Activated B cell treated with CpG ODN at 0.5 μM for 24 hours (primary cell): ENCODE measurements around the gene RMI1. TPM values are rescaled to one million over a fixed set of nuclear protein-coding genes. Genes with fewer than 3 reads are reported as not detected.

Source experiments
- ATAC-seq: fragments of 200-7000 bp; cut with Tn5 transposase; one replicate; pipeline ENCODE4 v1.10.0; 2021; ENCODE audit warnings: low read depth, mild to moderate bottlenecking, moderate library complexity
- CTCF ChIA-PET: fragments of 350-600 bp; sonication (Branson Sonifier 250); formaldehyde crosslinking; loops from one replicate; lab custom pipeline; 2021; ENCODE audit warnings: antibody characterized with exemption; lab: Charles Lee
- POLR2A ChIA-PET: fragments of 350-600 bp; sonication (Branson Sonifier 250); formaldehyde crosslinking; loops from one replicate; lab custom pipeline; 2021; ENCODE audit warnings: antibody characterized with exemption; lab: Charles Lee
- DNase-seq: peaks from one replicate; pipeline ENCODE4 v3.0.0; 2022
- H3K27ac Mint-ChIP-seq: one replicate; pipeline ENCODE4 v1.8.0; 2020; ENCODE audit warnings: mixed read lengths
- H3K27me3 Mint-ChIP-seq: one replicate; pipeline ENCODE4 v1.8.0; 2021; ENCODE audit warnings: mixed read lengths
- H3K36me3 Mint-ChIP-seq: one replicate; pipeline ENCODE4 v1.8.0; 2021; ENCODE audit warnings: low read depth, mixed read lengths
- H3K4me1 Mint-ChIP-seq: one replicate; pipeline ENCODE4 v1.8.0; 2021; ENCODE audit warnings: mixed read lengths
- H3K4me3 Mint-ChIP-seq: one replicate; pipeline ENCODE4 v1.8.0; 2020; ENCODE audit warnings: mild to moderate bottlenecking, mixed read lengths
- H3K9me3 Mint-ChIP-seq: one replicate; pipeline ENCODE4 v1.8.0; 2020; ENCODE audit warnings: mixed read lengths
- CTCF ChIP-seq: fragments of 200-600 bp; IDR thresholded peaks from one replicate; pipeline ENCODE4 v1.8.0; 2022; ENCODE audit warnings: antibody characterized with exemption, mild to moderate bottlenecking
- intact Hi-C: fragments of 100-400 bp; cut with micrococcal nuclease; formaldehyde crosslinking; loops from one replicate; pipeline ENCODE4 v1.15.1; 2024
- total RNA-seq: library from RNA; stranded (reverse); gene quantifications from 2 replicates; pipeline ENCODE4 v1.2.3, GENCODE V29; 2022

The RMI1 gene
- total RNA-seq: 6.6 and 8.5 TPM in 2 replicates

DNA sequence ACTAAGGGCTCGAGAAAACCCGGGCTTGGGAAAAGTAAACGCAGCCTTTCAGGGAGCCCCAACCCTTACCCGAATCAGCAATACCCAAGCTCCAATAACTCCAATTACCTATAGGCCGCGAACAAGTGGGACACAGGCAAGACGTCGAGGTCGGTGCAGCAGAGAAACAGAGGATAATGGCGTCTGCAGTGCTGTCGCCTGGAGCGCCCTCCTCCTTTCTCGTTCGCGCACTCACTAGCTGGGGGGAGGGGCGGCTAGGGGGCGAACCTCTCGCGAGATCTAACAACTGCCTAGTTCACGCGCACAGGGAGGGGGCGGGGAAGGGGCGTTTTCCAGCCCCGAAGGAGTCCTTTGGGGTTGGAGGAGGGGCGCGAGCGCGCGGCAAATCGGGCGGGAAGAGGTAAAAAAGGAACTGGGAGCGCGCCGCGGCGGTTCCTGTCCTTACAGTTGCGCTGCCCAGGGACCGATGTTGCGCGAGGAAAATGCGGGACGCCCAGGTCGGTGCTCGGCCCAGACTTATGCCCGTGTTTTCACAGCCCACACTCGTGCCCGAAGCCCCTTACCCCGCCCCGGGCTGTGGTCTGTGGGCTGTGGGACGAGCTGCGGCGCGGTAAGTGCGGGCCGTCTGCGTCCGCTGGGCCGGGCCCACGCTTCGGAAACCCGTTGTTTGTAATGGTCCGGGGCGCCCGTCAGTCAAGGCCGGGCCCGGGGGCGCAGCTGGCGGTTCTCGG, at the start of gene RMI1:
RMI1 (plus strand) TSS at position 411 of the 731 bp plus-strand sequence. CDS start 20,182 bp downstream, outside the sequence.
- no peak for TF ChIP-seq CTCF
- DNase-seq: peak; percentile 95
- Mint-ChIP-seq H3K9me3 (no peaks in the 10 kb centered on the region), H3K4me3 (peak within 1 kb of the TSS; percentile 99), H3K36me3 (peaks cover 51% of the 10 kb centered on the region), H3K4me1 (peaks cover 42% of the 10 kb centered on the region), H3K27ac (peak within 1 kb of the TSS; percentile 100), H3K27me3 (no peaks in the 10 kb centered on the region)
- intact Hi-C loops: loop anchor here (1.0 to 5.0 kb wide), 9 partner anchors 24 to 1960 kb away; partner anchors contain the start of genes AGTPBP1, GKAP1, IDNK and KIF27
- POLR2A ChIA-PET: interaction anchor here (0.5 to 2.8 kb wide), 26 partner anchors 8 to 1963 kb away, joined by 3 to 45 read pairs (median 5); partner anchors contain the start of genes IDNK, KIF27 and UBQLN1
- peak; percentile 80 for ATAC-seq
- CTCF ChIA-PET: interaction anchor here (1.0 to 1.4 kb wide), 2 partner anchors 24 to 192 kb away, joined by 3 to 4 read pairs; a partner anchor contains a TSS

- no peak for TF ChIP-seq CTCF
- DNase-seq (no peak), ATAC-seq (no peak)
- ChIA-PET CTCF (no interaction called here), POLR2A (interaction anchor here (0.6 kb wide), 1 partner anchor 333 kb away, joined by 4 read pairs; no protein-coding TSS in a partner anchor)
- Mint-ChIP-seq H3K4me3 (no peak overlapping the region), H3K27ac (no peak overlapping the region), H3K27me3 (no peaks in the 10 kb centered on the region), H3K36me3 (no peaks in the 10 kb centered on the region), H3K9me3 (no peaks in the 10 kb centered on the region), H3K4me1 (no peaks in the 10 kb centered on the region)
- intact Hi-C loops: no loop called here
Measured at GRCh38 chr9:83930881-83931280, 49.7 kb upstream of the RMI1 start.

DNA sequence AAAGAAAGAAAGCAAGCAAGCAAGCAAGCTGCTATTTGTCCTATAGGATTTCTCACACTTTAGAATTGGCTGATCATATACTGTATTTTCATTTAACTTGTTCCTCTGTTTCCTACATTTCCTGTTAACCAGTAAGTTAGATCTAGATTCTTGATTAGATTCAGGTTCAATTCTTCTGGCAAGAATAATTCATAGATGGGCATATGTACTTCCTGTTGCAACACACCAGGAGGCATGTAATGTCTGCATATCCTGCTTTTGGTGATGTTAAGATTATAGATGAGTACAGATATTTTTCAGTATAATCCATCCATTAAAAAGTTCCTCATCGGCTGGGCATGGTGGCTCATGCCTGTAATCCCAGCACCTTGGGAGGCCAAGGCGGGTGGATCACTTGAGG, 48.6 kb upstream of the RMI1 start:
- no peaks in the 10 kb centered on the region for H3K9me3 Mint-ChIP-seq
- H3K27me3 Mint-ChIP-seq: no peaks in the 10 kb centered on the region
- intact Hi-C loops: no loop called here
- no peak for TF ChIP-seq CTCF
- CTCF ChIA-PET: no interaction called here
- no peak for DNase-seq
- no peak overlapping the region for H3K27ac Mint-ChIP-seq
- no peaks in the 10 kb centered on the region for H3K4me1 Mint-ChIP-seq
- POLR2A ChIA-PET: no interaction called here
- ATAC-seq: no peak
- H3K4me3 Mint-ChIP-seq: no peak overlapping the region
- no peaks in the 10 kb centered on the region for H3K36me3 Mint-ChIP-seq

DNA sequence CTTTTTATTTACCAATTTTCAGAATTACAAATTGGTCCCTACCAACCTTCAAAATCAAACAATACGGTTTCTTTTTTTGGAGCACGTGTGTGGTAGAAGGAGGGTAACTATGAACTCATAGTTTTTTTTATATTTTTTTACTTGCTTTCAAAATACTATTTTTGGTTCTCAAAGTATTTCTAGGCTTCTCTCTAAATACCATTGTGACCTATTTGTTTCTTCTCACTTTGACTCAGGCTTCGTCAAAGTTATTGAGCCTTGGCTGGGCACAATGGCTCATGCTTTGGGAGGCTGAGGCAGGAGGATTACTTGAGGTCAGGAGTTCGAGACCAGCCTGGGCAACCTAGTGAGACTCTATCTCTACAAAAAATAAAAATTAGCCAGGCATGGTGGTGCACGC, 47.8 kb upstream of the RMI1 start:
- Mint-ChIP-seq H3K36me3 (no peaks in the 10 kb centered on the region), H3K27me3 (no peaks in the 10 kb centered on the region), H3K4me3 (no peak overlapping the region), H3K27ac (no peak overlapping the region), H3K4me1 (no peaks in the 10 kb centered on the region), H3K9me3 (no peaks in the 10 kb centered on the region)
- no peak for DNase-seq
- ATAC-seq: no peak
- POLR2A ChIA-PET: no interaction called here
- no peak for TF ChIP-seq CTCF
- intact Hi-C loops: no loop called here
- CTCF ChIA-PET: interaction anchor here (1.0 kb wide), 1 partner anchor 240 kb away, joined by 3 read pairs; no protein-coding TSS in a partner anchor

- ChIA-PET CTCF (interaction anchor here (1.4 kb wide), 1 partner anchor 327 kb away, joined by 6 read pairs; no protein-coding TSS in a partner anchor), POLR2A (interaction anchor here (0.6 kb wide), 1 partner anchor 21 kb away, joined by 4 read pairs; no protein-coding TSS in a partner anchor)
- Mint-ChIP-seq H3K4me3 (no peak overlapping the region), H3K9me3 (no peaks in the 10 kb centered on the region), H3K4me1 (no peaks in the 10 kb centered on the region), H3K27ac (no peak overlapping the region), H3K27me3 (no peaks in the 10 kb centered on the region), H3K36me3 (peaks cover 3% of the 10 kb centered on the region)
- DNase-seq (no peak), ATAC-seq (no peak)
- no peak for TF ChIP-seq CTCF
- intact Hi-C loops: no loop called here
Measured at GRCh38 chr9:83933790-83934189, 46.8 kb upstream of the RMI1 start.
